ENCODE data around the gene LIPC.

The LIPC gene

DNA sequence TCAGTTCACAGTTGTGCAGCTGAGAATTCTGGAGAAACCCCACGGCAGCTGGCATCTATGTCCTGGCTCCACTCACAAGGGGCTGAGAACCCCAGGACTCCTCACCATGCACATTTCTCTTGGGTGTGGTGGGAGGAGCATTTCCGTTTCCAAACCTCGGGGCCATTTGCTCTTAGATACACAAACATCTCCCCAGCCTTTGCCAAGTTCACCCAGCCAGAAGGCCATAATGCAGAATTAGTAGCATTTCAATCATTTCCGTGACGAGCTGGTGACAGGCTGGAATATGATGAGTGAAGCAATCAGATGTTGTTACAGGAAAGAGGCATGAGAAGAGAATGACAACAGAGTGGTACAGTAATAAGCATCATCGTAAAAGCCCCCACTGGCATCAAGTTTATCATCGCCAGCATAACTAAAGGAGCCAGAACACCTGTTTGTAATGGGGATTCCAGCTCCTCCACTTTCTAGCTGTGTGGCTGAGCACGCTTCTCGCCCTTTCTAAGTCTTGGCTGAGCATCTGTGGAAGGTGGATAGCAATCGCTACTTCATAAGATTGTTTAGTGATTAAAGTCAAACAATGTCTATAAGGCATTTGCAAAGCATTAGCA, 82.0 kb downstream of the LIPC start:
- Histone ChIP-seq H3K27me3 (ENCODE audit: insufficient read depth, low read depth, severe bottlenecking) (no peaks in the 10 kb centered on the region), H3K9me3 (ENCODE audit: severe bottlenecking) (peaks cover 16% of the 10 kb centered on the region), H3K27ac (no peak overlapping the region), H3K4me3 (ENCODE audit: low read depth, low read length) (no peak overlapping the region), H3K36me3 (no peaks in the 10 kb centered on the region)
- no peak for DNase-seq
- TF ChIP-seq, protein P1, sequence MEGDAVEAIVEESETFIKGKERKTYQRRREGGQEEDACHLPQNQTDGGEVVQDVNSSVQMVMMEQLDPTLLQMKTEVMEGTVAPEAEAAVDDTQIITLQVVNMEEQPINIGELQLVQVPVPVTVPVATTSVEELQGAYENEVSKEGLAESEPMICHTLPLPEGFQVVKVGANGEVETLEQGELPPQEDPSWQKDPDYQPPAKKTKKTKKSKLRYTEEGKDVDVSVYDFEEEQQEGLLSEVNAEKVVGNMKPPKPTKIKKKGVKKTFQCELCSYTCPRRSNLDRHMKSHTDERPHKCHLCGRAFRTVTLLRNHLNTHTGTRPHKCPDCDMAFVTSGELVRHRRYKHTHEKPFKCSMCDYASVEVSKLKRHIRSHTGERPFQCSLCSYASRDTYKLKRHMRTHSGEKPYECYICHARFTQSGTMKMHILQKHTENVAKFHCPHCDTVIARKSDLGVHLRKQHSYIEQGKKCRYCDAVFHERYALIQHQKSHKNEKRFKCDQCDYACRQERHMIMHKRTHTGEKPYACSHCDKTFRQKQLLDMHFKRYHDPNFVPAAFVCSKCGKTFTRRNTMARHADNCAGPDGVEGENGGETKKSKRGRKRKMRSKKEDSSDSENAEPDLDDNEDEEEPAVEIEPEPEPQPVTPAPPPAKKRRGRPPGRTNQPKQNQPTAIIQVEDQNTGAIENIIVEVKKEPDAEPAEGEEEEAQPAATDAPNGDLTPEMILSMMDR (IDR thresholded peaks at IDR 0.05; ENCODE audit: low read depth, low read length), result no peak

DNA sequence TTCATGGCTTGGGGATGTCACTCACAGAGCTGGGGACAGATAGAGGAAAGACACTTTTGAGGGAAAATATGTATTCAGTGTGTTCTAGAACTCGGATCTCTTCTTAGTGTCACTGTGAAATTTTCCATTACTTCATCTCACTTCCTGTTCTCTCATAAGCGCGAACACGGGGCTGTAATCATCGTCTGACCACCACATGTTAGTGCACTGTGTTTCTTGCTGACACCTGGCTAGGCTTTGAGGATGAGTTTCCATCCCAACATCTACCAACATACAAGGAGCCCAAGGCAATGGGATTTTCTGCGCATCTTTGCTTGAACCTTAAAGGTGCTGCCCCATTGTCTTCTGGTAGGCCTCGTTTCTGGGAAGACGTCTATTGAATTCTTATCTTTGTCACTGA, 84.0 kb downstream of the LIPC start:
- TF ChIP-seq, protein P1 (IDR thresholded peaks at IDR 0.05; ENCODE audit: low read depth, low read length), result no peak
- Histone ChIP-seq H3K36me3 (no peaks in the 10 kb centered on the region), H3K4me3 (ENCODE audit: low read depth, low read length) (no peak overlapping the region), H3K27ac (no peak overlapping the region), H3K27me3 (ENCODE audit: insufficient read depth, low read depth, severe bottlenecking) (no peaks in the 10 kb centered on the region), H3K9me3 (ENCODE audit: severe bottlenecking) (peaks cover 16% of the 10 kb centered on the region)
- no peak for DNase-seq

DNA sequence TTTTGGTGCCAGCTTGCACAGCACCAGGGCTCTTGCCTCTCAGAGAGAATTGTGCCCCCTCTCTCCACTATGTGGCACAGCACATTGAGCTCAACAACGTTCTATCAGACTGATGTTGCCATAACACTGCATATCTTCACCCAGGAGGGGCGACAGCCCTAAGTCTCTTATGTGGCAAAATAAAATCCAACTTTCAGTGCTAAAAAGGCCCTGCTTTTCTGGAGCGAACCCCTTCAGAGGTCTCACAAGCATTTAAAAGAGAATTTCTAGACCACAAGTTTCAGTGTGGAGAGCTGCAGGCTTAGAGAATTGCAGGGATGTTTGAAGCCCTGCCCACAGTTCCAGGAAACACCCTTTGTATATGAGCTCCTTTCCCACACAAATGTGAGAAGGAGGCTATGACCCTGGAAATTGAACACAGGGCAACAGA, 85.5 kb downstream of the LIPC start:
- no peak for DNase-seq
- Histone ChIP-seq H3K9me3 (ENCODE audit: severe bottlenecking) (peaks cover 16% of the 10 kb centered on the region), H3K4me3 (ENCODE audit: low read depth, low read length) (no peak overlapping the region), H3K36me3 (no peaks in the 10 kb centered on the region), H3K27ac (no peak overlapping the region), H3K27me3 (ENCODE audit: insufficient read depth, low read depth, severe bottlenecking) (no peaks in the 10 kb centered on the region)
- TF ChIP-seq, protein P1 (IDR thresholded peaks at IDR 0.05; ENCODE audit: low read depth, low read length), result 0 out of 2 replicates have a peak, but pooled peaks have one; percentile 14

DNA sequence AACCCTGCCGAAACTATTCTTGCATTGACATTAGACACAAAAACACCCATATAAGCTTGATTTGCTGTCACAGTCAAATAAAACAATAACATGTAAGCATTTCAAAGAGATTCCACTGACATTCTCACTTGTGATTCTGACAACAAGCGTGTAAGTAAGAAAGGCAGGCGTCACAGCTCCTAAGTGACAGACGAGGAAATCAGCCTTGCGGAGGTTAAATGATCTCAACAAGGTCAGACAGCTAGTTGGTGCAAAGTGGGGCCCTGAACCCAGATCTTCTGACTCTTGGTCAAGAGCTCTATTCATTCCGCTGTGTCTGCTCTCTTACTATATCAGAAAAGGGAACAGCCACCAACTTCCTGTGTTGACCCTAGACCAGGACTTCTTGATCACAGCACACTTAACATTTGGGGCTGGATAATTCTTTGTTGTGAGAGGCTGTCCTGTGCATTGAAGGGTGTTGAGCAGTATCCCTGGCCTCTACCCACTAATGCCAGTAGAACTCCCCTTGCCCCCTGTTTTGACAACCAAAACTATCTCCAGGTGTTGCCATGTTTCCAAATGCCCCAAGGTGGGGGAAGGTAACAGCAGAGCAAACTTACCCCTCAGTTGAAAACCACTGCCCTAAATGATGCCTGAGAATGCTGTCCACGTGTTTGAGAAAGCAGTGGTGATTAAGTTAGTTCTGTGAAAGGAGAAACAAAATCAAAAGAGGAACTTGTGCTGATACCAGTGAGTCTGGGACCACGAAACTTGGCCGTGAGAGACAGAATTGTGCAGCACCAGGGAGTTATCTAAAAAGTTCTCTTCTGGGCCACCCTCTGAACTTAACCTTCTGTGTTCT, 86.1 kb downstream of the LIPC start:
- no peak overlapping the region for H3K27ac ChIP-seq
- H3K9me3 ChIP-seq (ENCODE audit: severe bottlenecking), result peaks cover 16% of the 10 kb centered on the region
- H3K27me3 ChIP-seq (ENCODE audit: insufficient read depth, low read depth, severe bottlenecking), result no peaks in the 10 kb centered on the region
- no peaks in the 10 kb centered on the region for H3K36me3 ChIP-seq
- no peak for DNase-seq
- no peak overlapping the region for H3K4me3 ChIP-seq (ENCODE audit: low read depth, low read length)
- TF ChIP-seq, protein P1 (IDR thresholded peaks at IDR 0.05; ENCODE audit: low read depth, low read length), result no peak

DNA sequence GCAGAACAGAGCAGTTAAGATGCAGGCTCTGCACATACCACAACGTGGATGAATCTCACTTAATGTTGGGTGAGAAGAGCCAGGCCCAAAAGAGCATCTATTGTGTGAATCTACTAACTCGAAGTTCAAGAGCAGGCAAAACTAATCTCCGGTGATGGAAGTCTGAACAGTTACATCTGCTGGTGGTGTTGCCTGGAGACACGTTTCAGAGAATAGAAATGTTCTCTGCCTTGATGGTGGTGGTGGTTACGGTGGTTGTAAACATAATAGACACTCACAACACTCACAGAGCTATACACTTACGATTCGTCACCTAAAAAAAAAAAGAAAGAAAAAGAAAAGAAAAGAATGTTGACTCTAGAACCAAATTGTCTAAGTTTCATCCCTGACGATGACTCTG, 86.8 kb downstream of the LIPC start:
- H3K27ac ChIP-seq, result no peak overlapping the region
- DNase-seq, result no peak

More for the DNA sequence above, 86.8 kb downstream of the LIPC start:
- H3K4me3 ChIP-seq (ENCODE audit: low read depth, low read length), result no peak overlapping the region
- H3K27me3 ChIP-seq (ENCODE audit: insufficient read depth, low read depth, severe bottlenecking), result no peaks in the 10 kb centered on the region
- TF ChIP-seq, protein P1 (IDR thresholded peaks at IDR 0.05; ENCODE audit: low read depth, low read length), result no peak
- no peaks in the 10 kb centered on the region for H3K36me3 ChIP-seq
- H3K9me3 ChIP-seq (ENCODE audit: severe bottlenecking), result peaks cover 16% of the 10 kb centered on the region

All from WERI-Rb-1 (cell line).